ENCODE measurements around the gene INSRR. TPM values are rescaled to one million over a fixed set of nuclear protein-coding genes. Genes with fewer than 3 reads are reported as not detected.

The INSRR gene
- total RNA-seq, 1 donor from 2014 or later = not detected

GRCh38 chr1:156859523-156860112, 701 bp upstream of the INSRR start:
- ATAC-seq (ENCODE audit: low read depth) = peak; percentile 12
- H3K4me3 Mint-ChIP-seq = peak overlapping the region; percentile 65
- TF ChIP-seq, protein P1, sequence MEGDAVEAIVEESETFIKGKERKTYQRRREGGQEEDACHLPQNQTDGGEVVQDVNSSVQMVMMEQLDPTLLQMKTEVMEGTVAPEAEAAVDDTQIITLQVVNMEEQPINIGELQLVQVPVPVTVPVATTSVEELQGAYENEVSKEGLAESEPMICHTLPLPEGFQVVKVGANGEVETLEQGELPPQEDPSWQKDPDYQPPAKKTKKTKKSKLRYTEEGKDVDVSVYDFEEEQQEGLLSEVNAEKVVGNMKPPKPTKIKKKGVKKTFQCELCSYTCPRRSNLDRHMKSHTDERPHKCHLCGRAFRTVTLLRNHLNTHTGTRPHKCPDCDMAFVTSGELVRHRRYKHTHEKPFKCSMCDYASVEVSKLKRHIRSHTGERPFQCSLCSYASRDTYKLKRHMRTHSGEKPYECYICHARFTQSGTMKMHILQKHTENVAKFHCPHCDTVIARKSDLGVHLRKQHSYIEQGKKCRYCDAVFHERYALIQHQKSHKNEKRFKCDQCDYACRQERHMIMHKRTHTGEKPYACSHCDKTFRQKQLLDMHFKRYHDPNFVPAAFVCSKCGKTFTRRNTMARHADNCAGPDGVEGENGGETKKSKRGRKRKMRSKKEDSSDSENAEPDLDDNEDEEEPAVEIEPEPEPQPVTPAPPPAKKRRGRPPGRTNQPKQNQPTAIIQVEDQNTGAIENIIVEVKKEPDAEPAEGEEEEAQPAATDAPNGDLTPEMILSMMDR (IDR thresholded peaks at IDR 0.05) = no peak

GRCh38 chr1:156858555-156858956, 361 bp downstream of the INSRR start:
- DNase-seq (no peak), ATAC-seq (ENCODE audit: low read depth) (no peak)
- ChIA-PET POLR2A (no interaction called here), CTCF (interaction anchor here (1.0 to 5.0 kb wide), 5 partner anchors 32 to 169 kb away, joined by 3 to 45 read pairs (median 7); no protein-coding TSS in a partner anchor)
- peaks cover 51% of the 10 kb centered on the region for H3K27me3 Mint-ChIP-seq
- H3K9me3 Mint-ChIP-seq = no peaks in the 10 kb centered on the region
- no peak overlapping the region for H3K4me3 Mint-ChIP-seq
- intact Hi-C loops (cut with micrococcal nuclease) = no loop called here
- peaks cover 14% of the 10 kb centered on the region for H3K4me1 Mint-ChIP-seq
- TF ChIP-seq, protein P1 (IDR thresholded peaks at IDR 0.05) = no peak
- no peaks in the 10 kb centered on the region for H3K36me3 Mint-ChIP-seq (ENCODE audit: low read depth)
- no peak overlapping the region for H3K27ac Mint-ChIP-seq

More at GRCh38 chr1:156859523-156860112, 701 bp upstream of the INSRR start:
- H3K27ac Mint-ChIP-seq = no peak overlapping the region
- peaks cover 53% of the 10 kb centered on the region for H3K27me3 Mint-ChIP-seq
- CTCF ChIA-PET = interaction anchor here (0.6 to 5.0 kb wide), 15 partner anchors 11 to 474 kb away, joined by 3 to 66 read pairs (median 6); no protein-coding TSS in a partner anchor
- DNase-seq = peak; percentile 21
- POLR2A ChIA-PET = interaction anchor here (0.8 to 1.7 kb wide), 3 partner anchors 64 to 170 kb away, joined by 4 to 17 read pairs (median 4); no protein-coding TSS in a partner anchor
- no peaks in the 10 kb centered on the region for H3K9me3 Mint-ChIP-seq
- intact Hi-C loops (cut with micrococcal nuclease) = loop anchor here (1.0 kb wide), 4 partner anchors 46 to 170 kb away; no protein-coding TSS in a partner anchor
- H3K36me3 Mint-ChIP-seq (ENCODE audit: low read depth) = no peaks in the 10 kb centered on the region
- peaks cover 14% of the 10 kb centered on the region for H3K4me1 Mint-ChIP-seq

DNA sequence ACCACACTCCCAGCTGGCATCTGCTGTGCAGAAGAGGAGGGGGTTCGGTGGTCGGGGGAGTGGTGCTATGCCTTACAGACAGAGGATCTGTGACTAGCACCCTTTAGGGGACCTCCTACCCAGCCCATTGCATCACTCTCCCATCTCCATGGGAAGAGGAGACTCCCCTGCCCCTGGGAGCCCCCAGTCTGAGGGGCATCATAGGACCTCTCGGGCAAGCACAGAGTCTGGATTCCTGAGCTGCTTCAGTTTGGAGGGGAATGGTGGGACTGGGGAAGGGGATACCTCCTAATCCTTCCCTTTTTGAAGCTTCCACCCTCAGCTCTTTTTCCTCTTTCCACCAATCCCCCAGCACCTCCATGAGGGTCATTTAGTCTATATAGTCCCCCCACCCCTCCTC, 1.4 kb downstream of the INSRR start:
- DNase-seq = no peak
- no peaks in the 10 kb centered on the region for H3K36me3 Mint-ChIP-seq (ENCODE audit: low read depth)
- CTCF ChIA-PET = interaction anchor here (0.7 to 5.0 kb wide), 5 partner anchors 33 to 323 kb away, joined by 3 to 45 read pairs (median 3); no protein-coding TSS in a partner anchor
- H3K27me3 Mint-ChIP-seq = peaks cover 52% of the 10 kb centered on the region
- peaks cover 14% of the 10 kb centered on the region for H3K4me1 Mint-ChIP-seq
- intact Hi-C loops (cut with micrococcal nuclease) = no loop called here
- H3K4me3 Mint-ChIP-seq = no peak overlapping the region
- no peaks in the 10 kb centered on the region for H3K9me3 Mint-ChIP-seq
- ATAC-seq (ENCODE audit: low read depth) = no peak
- H3K27ac Mint-ChIP-seq = no peak overlapping the region
- POLR2A ChIA-PET = no interaction called here
- TF ChIP-seq, protein P1 (IDR thresholded peaks at IDR 0.05) = no peak

- peaks cover 49% of the 10 kb centered on the region for H3K27me3 Mint-ChIP-seq
- ChIA-PET CTCF (interaction anchor here (1.1 kb wide), 1 partner anchor 169 kb away, joined by 3 read pairs; no protein-coding TSS in a partner anchor), POLR2A (no interaction called here)
These were observed 2.6 kb downstream of the INSRR start for GRCh38 chr1:156856282-156856785.

DNA sequence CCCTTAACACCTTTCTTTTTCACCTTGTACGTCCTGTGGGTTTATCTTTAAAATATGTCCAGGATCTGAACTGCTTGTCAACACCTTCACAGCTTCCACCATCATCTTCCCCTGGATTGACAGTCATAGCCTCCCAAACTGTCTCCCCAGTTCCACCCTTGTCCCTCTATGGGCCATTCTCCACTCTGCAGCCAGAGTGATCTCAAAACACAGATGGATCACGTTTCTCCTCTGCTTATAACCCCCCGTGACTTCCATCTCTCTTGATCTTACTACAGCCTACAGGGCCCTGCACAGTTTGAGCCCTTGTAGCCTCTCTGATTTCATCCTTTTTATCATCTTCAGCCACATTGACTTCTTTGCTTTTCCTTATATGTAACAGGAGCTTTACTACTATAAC, 4.3 kb downstream of the INSRR start:
- Mint-ChIP-seq H3K9me3 (no peaks in the 10 kb centered on the region), H3K4me3 (no peak overlapping the region), H3K36me3 (ENCODE audit: low read depth) (no peaks in the 10 kb centered on the region), H3K27ac (no peak overlapping the region), H3K27me3 (peaks cover 51% of the 10 kb centered on the region), H3K4me1 (peaks cover 3% of the 10 kb centered on the region)
- intact Hi-C loops (cut with micrococcal nuclease) = no loop called here
- TF ChIP-seq, protein P1 (IDR thresholded peaks at IDR 0.05) = no peak
- ChIA-PET POLR2A (no interaction called here), CTCF (no interaction called here)
- DNase-seq (no peak), ATAC-seq (ENCODE audit: low read depth) (no peak)

More at GRCh38 chr1:156856282-156856785, 2.6 kb downstream of the INSRR start:
- Mint-ChIP-seq H3K27ac (no peak overlapping the region), H3K36me3 (ENCODE audit: low read depth) (no peaks in the 10 kb centered on the region), H3K4me3 (no peak overlapping the region), H3K9me3 (no peaks in the 10 kb centered on the region), H3K4me1 (peaks cover 12% of the 10 kb centered on the region)
- DNase-seq = no peak
- TF ChIP-seq, protein P1 (IDR thresholded peaks at IDR 0.05) = no peak
- intact Hi-C loops (cut with micrococcal nuclease) = no loop called here
- no peak for ATAC-seq (ENCODE audit: low read depth)

Measured in activated B cell treated with CpG ODN at 0.5 μM for 24 hours (primary cell).